B cell (primary cell): ENCODE data around the gene ETS1.

Source experiments
- EZH2 ChIP-seq: IDR thresholded peaks from 2 replicates; pipeline ENCODE4 v1.6.1; 2012; ENCODE audit warnings: borderline replicate concordance, low read depth, mild to moderate bottlenecking, moderate library complexity, low read length; ENCODE audit not compliant: insufficient read depth, poor library complexity, severe bottlenecking
- TF ChIP-seq, protein P1 (sequence below): fragments of 200-600 bp; IDR thresholded peaks from one replicate; pipeline ENCODE4 v1.8.0; 2022; ENCODE audit warnings: antibody characterized with exemption, mild to moderate bottlenecking

DNA sequence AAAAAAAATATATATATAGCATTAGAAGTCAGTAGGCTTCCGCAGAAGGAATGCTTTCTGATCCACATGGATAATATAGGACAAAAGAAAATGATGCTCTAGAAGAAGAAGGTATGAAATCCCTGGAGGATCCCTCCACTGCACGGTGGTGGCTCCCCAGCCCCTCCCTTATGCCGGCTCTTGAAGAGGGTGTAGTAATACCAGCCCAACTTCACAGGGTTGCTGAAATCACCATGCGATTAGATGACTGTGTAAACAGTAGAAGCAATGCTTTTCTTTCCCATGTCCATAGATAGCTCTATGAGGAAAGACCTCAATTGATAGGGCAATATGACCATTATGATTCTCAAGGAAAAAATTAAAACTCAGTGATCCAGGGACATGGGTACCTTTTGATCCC lies 3.2 kb upstream of the ETS1 start:
- TF ChIP-seq, protein P1, sequence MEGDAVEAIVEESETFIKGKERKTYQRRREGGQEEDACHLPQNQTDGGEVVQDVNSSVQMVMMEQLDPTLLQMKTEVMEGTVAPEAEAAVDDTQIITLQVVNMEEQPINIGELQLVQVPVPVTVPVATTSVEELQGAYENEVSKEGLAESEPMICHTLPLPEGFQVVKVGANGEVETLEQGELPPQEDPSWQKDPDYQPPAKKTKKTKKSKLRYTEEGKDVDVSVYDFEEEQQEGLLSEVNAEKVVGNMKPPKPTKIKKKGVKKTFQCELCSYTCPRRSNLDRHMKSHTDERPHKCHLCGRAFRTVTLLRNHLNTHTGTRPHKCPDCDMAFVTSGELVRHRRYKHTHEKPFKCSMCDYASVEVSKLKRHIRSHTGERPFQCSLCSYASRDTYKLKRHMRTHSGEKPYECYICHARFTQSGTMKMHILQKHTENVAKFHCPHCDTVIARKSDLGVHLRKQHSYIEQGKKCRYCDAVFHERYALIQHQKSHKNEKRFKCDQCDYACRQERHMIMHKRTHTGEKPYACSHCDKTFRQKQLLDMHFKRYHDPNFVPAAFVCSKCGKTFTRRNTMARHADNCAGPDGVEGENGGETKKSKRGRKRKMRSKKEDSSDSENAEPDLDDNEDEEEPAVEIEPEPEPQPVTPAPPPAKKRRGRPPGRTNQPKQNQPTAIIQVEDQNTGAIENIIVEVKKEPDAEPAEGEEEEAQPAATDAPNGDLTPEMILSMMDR = no peak
- TF ChIP-seq EZH2 = no peak
